DOHH2 (cell line): Measurements from ENCODE around the gene IPO13.

ENCODE experiments used
- CTCF ChIP-seq: fragments of 200-600 bp; sonication (generic); IDR thresholded peaks from one replicate; pipeline ENCODE4 v1.5.1; 2014; ENCODE audit warnings: antibody characterized with exemption, mild to moderate bottlenecking, low read depth, low read length; ENCODE audit not compliant: poor library complexity, severe bottlenecking
- EZH2phosphoT487 ChIP-seq: fragments of 200-600 bp; sonication (generic); IDR thresholded peaks from 2 replicates; pipeline ENCODE4 v1.6.1; 2017; ENCODE audit warnings: borderline replicate concordance, mild to moderate bottlenecking, antibody characterized with exemption, low read length, moderate library complexity, mixed read lengths

DNA sequence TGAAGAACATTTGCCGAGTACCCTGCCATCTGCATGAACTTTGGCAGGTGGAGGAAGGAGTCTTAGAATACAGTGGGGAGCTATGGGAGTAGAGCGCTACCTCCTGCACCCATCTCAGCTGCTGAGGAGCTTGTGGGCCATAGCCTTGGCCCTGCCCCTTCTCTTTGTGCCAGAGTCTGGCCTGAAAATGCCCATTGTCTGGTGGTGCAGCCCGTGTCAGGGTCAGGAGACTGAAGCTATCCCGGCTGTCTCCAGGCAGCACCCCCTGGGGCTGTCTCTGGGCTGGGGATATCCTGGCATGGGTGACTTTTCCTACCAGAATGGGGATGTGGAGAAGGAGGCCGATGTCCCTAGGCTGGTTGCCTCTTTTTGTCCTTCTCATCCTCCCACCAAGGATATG lies 7.3 kb downstream of the IPO13 start:
- TF ChIP-seq CTCF (no peak), EZH2phosphoT487 (no peak)
